K562 (cell line): Measurements from ENCODE around the gene MAMDC4. TPM values are rescaled to one million over a fixed set of nuclear protein-coding genes. Genes with fewer than 3 reads are reported as not detected.
A peak's percentile ranks its signal among the peaks of the same experiment; 100 is the strongest.

Source experiments
- ARID1B ChIP-seq: fragments of 450-650 bp; IDR thresholded peaks from 2 replicates; pipeline ENCODE4 v1.6.1; 2016; ENCODE audit warnings: antibody characterized with exemption, mild to moderate bottlenecking, inconsistent platforms
- BHLHE40 ChIP-seq: IDR thresholded peaks from 2 replicates; pipeline ENCODE4 v1.6.1; 2011; ENCODE audit warnings: low read length, improper control_type of control experiment
- CREM ChIP-seq: IDR thresholded peaks from 2 replicates; pipeline ENCODE4 v1.6.1; 2014; ENCODE audit warnings: antibody characterized with exemption, low read depth
- E2F8 ChIP-seq: fragments of 450-650 bp; IDR thresholded peaks from 2 replicates; pipeline ENCODE4 v1.7.1; 2018; ENCODE audit warnings: mild to moderate bottlenecking, low read depth; ENCODE audit not compliant: partially characterized antibody
- NEUROD1 ChIP-seq: fragments of 150-350 bp; IDR thresholded peaks from 2 replicates; pipeline ENCODE4 v1.6.1; 2014; ENCODE audit warnings: borderline replicate concordance, low read length, low read depth; ENCODE audit not compliant: partially characterized antibody
- RBBP5 ChIP-seq: fragments of 200-600 bp; sonication (generic); IDR thresholded peaks from 2 replicates; pipeline ENCODE4 v1.6.1; 2012; ENCODE audit warnings: borderline replicate concordance, mild to moderate bottlenecking, low read length, control low read depth, inconsistent platforms; ENCODE audit not compliant: insufficient read depth, poor library complexity, severe bottlenecking
- THAP12 ChIP-seq: fragments of 250-450 bp; sonication (Bioruptor Pico); IDR thresholded peaks from 2 replicates; pipeline ENCODE4 v1.9.0; 2021; ENCODE audit warnings: mild to moderate bottlenecking, inconsistent platforms
- YY1 ChIP-seq, 3 experiments: IDR thresholded peaks; 2 replicates each; pipeline ENCODE4 v1.6.1; 2011; ENCODE audit warnings: low read length in 2 of 3, mild to moderate bottlenecking in 2 of 3, moderate library complexity in 2 of 3, borderline replicate concordance in 1 of 3, control low read depth in 1 of 3, low read depth in 1 of 3; ENCODE audit not compliant: insufficient read depth in 3 of 3, insufficient replicate concordance in 2 of 3, control insufficient read depth in 1 of 3, insufficient read length in 1 of 3; ENCODE audit errors: extremely low read depth in 1 of 3
- ZNF668 ChIP-seq: fragments of 250-450 bp; sonication (Bioruptor Pico); IDR thresholded peaks from 2 replicates; pipeline ENCODE4 v1.8.0; 2022; ENCODE audit warnings: mild to moderate bottlenecking, inconsistent platforms
- polyA plus RNA-seq, 8 experiments: library from polyadenylated mRNA; depleted of rRNA in 4 of 8; stranded (reverse) in 5 of 8; unstranded in 3 of 8; fragments of >200 nt; fragmentation: Nextera tagmentation in 2 of 8; fragmentation: Illumina TruSeq in 1 of 8; extraction: Ambion mirVana in 2 of 8; extraction: Trizol in 1 of 8; gene quantifications; 2 replicates each; pipeline versions ENCODE4 v1.2.1 to v1.2.3, GENCODE V29; 2011 to 2014; ENCODE audit warnings: inconsistent platforms in 1 of 8, missing spikeins in 1 of 8
- total RNA-seq, 7 experiments: library from RNA; depleted of rRNA in 6 of 7; stranded (reverse); fragments of >200 nt in 6 of 7; fragmentation: Illumina TruSeq in 2 of 7; extraction: Trizol in 2 of 7; gene quantifications; 2 replicates each; pipeline versions ENCODE4 v1.2.1 to v1.2.3, GENCODE V29; 2011 to 2021; ENCODE audit warnings: low replicate concordance in 1 of 7
- TF ChIP-seq, protein P1 (sequence below): fragments of 450-650 bp; IDR thresholded peaks from 2 replicates; pipeline ENCODE4 v1.6.1; 2016; ENCODE audit warnings: low read depth, mild to moderate bottlenecking, moderate library complexity
- TF ChIP-seq, protein P2 (sequence below): fragments of 450-650 bp; IDR thresholded peaks from 2 replicates; pipeline ENCODE4 v1.7.0; 2016; ENCODE audit warnings: borderline replicate concordance
- TF ChIP-seq, protein P3 (sequence below): sonication (generic); formaldehyde crosslinking; IDR thresholded peaks from 2 replicates; pipeline ENCODE4 v1.9.0; 2022; ENCODE audit warnings: mild to moderate bottlenecking, missing genetic modification reagents

The MAMDC4 gene
- total and polyA plus RNA-seq, 9 of the 15 experiments (the other 6 are each of a cell fraction or from before 2014, with no cell fraction given): 0.03 to 10.8 (median 1.5) TPM

DNA sequence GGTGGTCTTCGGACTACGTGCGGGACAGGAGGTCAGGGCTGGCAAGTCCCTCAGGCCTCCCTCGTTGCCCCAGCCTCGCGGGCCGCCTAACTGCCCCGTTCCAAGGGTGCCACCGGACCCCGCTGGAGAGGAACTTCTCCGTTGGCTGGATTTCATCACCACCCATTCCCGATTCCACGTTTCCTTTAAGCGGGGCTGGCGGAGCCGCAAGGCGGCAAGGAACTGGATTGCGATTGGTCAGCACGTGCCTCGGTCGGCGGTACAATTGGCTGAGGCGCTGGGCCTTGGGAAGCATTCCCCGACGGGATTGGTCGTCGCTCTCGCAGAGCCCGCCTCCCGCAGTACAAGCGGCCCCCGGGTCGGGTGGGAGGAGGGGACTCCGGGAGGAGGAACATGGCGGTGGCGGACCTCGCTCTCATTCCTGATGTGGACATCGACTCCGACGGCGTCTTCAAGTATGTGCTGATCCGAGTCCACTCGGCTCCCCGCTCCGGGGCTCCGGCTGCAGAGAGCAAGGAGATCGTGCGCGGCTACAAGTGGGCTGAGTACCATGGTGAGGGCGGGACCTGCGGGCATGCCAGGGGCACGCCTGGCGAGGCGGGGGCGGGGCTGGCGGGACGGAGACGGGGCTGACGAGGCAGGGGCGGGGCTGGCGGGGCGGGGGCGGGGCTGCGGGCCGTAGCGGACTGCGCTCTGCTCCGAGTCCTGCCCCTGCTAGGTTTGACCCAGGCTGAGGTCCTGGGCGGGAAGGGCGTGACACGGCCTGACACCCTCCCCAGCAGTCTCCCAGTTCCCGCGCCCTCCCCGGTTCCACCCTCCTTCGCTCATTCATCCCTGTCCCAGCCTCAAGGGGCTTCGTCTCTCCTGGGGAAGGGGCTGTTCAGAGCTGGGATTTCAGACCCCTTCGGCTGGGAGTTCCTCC, 2.8 kb upstream of the MAMDC4 start, which contains the start of gene PHPT1 (continued):
- TF ChIP-seq RBBP5 (peak; percentile 35), YY1 (IDR thresholded peaks at IDR 0.05; ENCODE audit: borderline replicate concordance in 1 of 3, control insufficient read depth in 1 of 3, extremely low read depth in 1 of 3, insufficient read depth in 3 of 3, insufficient read length in 1 of 3, insufficient replicate concordance in 2 of 3, low read depth in 1 of 3, low read length in 2 of 3) (peak; percentile 47 to 91 (median 84)), NEUROD1 (peak; percentile 99), ZNF668 (CRISPR knock-in tag) (no peak), BHLHE40 (peak; percentile 92), CREM (peak; percentile 64), ARID1B (peak; percentile 15; the same call in 1 of the 2 replicates), THAP12 (peak; percentile 76; the same call in 1 of the 2 replicates), E2F8 (peak; percentile 35)
- TF ChIP-seq, protein P1, sequence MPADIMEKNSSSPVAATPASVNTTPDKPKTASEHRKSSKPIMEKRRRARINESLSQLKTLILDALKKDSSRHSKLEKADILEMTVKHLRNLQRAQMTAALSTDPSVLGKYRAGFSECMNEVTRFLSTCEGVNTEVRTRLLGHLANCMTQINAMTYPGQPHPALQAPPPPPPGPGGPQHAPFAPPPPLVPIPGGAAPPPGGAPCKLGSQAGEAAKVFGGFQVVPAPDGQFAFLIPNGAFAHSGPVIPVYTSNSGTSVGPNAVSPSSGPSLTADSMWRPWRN: 0 out of 2 replicates have a peak, but pooled peaks have one; percentile 8
- TF ChIP-seq, protein P2, sequence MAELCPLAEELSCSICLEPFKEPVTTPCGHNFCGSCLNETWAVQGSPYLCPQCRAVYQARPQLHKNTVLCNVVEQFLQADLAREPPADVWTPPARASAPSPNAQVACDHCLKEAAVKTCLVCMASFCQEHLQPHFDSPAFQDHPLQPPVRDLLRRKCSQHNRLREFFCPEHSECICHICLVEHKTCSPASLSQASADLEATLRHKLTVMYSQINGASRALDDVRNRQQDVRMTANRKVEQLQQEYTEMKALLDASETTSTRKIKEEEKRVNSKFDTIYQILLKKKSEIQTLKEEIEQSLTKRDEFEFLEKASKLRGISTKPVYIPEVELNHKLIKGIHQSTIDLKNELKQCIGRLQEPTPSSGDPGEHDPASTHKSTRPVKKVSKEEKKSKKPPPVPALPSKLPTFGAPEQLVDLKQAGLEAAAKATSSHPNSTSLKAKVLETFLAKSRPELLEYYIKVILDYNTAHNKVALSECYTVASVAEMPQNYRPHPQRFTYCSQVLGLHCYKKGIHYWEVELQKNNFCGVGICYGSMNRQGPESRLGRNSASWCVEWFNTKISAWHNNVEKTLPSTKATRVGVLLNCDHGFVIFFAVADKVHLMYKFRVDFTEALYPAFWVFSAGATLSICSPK: no peak
- TF ChIP-seq, protein P3, sequence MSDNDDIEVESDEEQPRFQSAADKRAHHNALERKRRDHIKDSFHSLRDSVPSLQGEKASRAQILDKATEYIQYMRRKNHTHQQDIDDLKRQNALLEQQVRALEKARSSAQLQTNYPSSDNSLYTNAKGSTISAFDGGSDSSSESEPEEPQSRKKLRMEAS (CRISPR knock-in tag): peak; percentile 84
